Prostate gland (tissue), 2 donors: ENCODE data around the gene IL36RN.

Experiments used
- POLR2A ChIP-seq: fragments of 450-650 bp; IDR thresholded peaks from one replicate; pipeline ENCODE4 v1.6.1; 2016; ENCODE audit warnings: antibody characterized with exemption, mild to moderate bottlenecking
- TF ChIP-seq, protein P1 (sequence below), 4 experiments: fragments of 200-600 bp in 2 of 4; fragments of 450-650 bp in 2 of 4; sonication (generic) in 2 of 4; IDR thresholded peaks; 1 replicate in 3 of 4; 2 replicates in 1 of 4; pipeline ENCODE4 v1.5.1; 2016 to 2019; ENCODE audit warnings: antibody characterized with exemption in 4 of 4, mild to moderate bottlenecking in 2 of 4, moderate library complexity in 2 of 4

DNA sequence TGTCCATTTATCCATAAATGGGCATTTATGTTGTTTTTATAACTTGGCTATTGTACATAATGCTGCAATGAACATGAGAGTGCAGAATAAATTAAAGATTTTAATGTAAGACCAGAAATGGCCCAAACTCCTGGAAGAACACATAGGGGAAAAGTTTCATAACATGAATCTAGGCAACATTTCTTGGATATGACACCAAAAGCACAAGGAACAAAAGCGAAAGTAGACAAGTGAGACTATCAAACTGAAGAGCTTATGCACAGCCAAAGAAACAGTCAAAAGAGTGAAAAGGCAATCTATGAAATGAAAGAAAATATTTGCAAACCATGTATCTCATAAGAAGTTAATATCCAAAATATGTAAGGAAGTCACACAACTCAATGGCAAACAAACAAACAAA, 47.9 kb upstream of the IL36RN start:
- no peak for TF ChIP-seq POLR2A
- TF ChIP-seq, protein P1, sequence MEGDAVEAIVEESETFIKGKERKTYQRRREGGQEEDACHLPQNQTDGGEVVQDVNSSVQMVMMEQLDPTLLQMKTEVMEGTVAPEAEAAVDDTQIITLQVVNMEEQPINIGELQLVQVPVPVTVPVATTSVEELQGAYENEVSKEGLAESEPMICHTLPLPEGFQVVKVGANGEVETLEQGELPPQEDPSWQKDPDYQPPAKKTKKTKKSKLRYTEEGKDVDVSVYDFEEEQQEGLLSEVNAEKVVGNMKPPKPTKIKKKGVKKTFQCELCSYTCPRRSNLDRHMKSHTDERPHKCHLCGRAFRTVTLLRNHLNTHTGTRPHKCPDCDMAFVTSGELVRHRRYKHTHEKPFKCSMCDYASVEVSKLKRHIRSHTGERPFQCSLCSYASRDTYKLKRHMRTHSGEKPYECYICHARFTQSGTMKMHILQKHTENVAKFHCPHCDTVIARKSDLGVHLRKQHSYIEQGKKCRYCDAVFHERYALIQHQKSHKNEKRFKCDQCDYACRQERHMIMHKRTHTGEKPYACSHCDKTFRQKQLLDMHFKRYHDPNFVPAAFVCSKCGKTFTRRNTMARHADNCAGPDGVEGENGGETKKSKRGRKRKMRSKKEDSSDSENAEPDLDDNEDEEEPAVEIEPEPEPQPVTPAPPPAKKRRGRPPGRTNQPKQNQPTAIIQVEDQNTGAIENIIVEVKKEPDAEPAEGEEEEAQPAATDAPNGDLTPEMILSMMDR (IDR thresholded peaks at IDR 0.05), result no peak
